HepG2 (cell line): ENCODE data around the gene ABCB4. TPM values are rescaled to one million over a fixed set of nuclear protein-coding genes. Genes with fewer than 3 reads are reported as not detected.
"Not testable (repeated sequence)": the region's sequence is repeated elsewhere in the genome, so short reads cannot be mapped to it uniquely, and the experiment has no call there.

ENCODE experiments used
- ATAC-seq: fragments of 200-7000 bp; cut with Tn5 transposase; 3 replicates; pipeline ENCODE4 v1.9.1; 2020; ENCODE audit warnings: mild to moderate bottlenecking, moderate library complexity
- BruUV-seq: library from RNA; stranded (reverse); fragments of 400-500 nt; replicated peaks from 2 replicates; lab custom pipeline; 2021; lab: Mats Ljungman, UMichigan
- CTCF ChIA-PET: fragments of 300-600 bp; formaldehyde crosslinking; extraction: SDS; loops from one replicate; lab custom pipeline; 2021; ENCODE audit warnings: low total read pairs, inconsistent platforms, low intra/inter-chr PET ratio; lab: Yijun Ruan, JAX
- POLR2A ChIA-PET: fragments of 350-600 bp; sonication (Branson Sonifier 250); formaldehyde crosslinking; loops from one replicate; lab custom pipeline; 2020; ENCODE audit warnings: antibody characterized with exemption, inconsistent platforms; lab: Yijun Ruan, JAX
- DNase-seq: peaks from one replicate; pipeline ENCODE4 v3.0.0-alpha.2; 2015; ENCODE audit warnings: low spot score
- FAIRE-seq: peaks from 3 replicates; lab custom pipeline; 2011; peaks lifted over from hg19 to GRCh38; lab: Jason Lieb, UNC
- H2AFZ ChIP-seq: one replicate; pipeline ENCODE4 v1.6.1; 2011; ENCODE audit warnings: low read length, inconsistent platforms
- H3K27ac ChIP-seq: fragments of 300-600 bp; 3 replicates; pipeline ENCODE4 v1.8.0; 2011; ENCODE audit warnings: mixed run types, mild to moderate bottlenecking, mixed read lengths, low read length, inconsistent platforms; ENCODE audit not compliant: insufficient read depth; ENCODE audit errors: extremely low read length
- H3K27me3 ChIP-seq, 2 experiments: fragments of 200-600 bp in 1 of 2; 2 replicates in 1 of 2; 3 replicates in 1 of 2; pipeline versions ENCODE4 v1.6.0 to v1.8.0; 2011; ENCODE audit warnings: low read length in 2 of 2, mild to moderate bottlenecking in 2 of 2, moderate library complexity in 2 of 2, inconsistent platforms in 1 of 2; ENCODE audit not compliant: insufficient read depth in 2 of 2, control insufficient read depth in 1 of 2
- H3K36me3 ChIP-seq, 2 experiments: fragments of 200-600 bp in 1 of 2; replicated peaks in 1 of 2; 2 replicates in 1 of 2; 3 replicates in 1 of 2; pipeline versions ENCODE4 v1.5.1 to v1.8.0; 2011; ENCODE audit warnings: low read length in 2 of 2, inconsistent platforms in 1 of 2; ENCODE audit not compliant: insufficient read depth in 2 of 2, control insufficient read depth in 1 of 2
- H3K4me1 ChIP-seq: 2 replicates; pipeline ENCODE4 v1.5.1; 2012; ENCODE audit warnings: low read length, inconsistent platforms; ENCODE audit not compliant: insufficient read depth
- H3K4me2 ChIP-seq: 2 replicates; pipeline ENCODE4 v1.6.0; 2011; ENCODE audit warnings: low read depth, low read length, inconsistent platforms
- H3K4me3 ChIP-seq, 3 experiments: fragments of 200-600 bp in 1 of 3; sonication (generic), shearing (Covaris generic) in 1 of 3; replicated peaks in 1 of 3; 2 replicates each; pipeline ENCODE4 v1.5.1; 2011 to 2016; ENCODE audit warnings: low read length in 3 of 3, inconsistent platforms in 2 of 3, low read depth in 2 of 3, mild to moderate bottlenecking in 2 of 3, control low read depth in 1 of 3, mixed read lengths in 1 of 3; ENCODE audit not compliant: insufficient read depth in 1 of 3
- H3K79me2 ChIP-seq: one replicate; pipeline ENCODE4 v1.6.1; 2011; ENCODE audit warnings: low read length, inconsistent platforms; ENCODE audit not compliant: insufficient read depth
- H3K9ac ChIP-seq: 2 replicates; pipeline ENCODE4 v1.6.0; 2011; ENCODE audit warnings: mild to moderate bottlenecking, low read depth, low read length, inconsistent platforms; ENCODE audit not compliant: insufficient read depth
- H3K9me3 ChIP-seq: 2 replicates; pipeline ENCODE4 v1.5.1; 2012; ENCODE audit warnings: mild to moderate bottlenecking, low read length
- H4K20me1 ChIP-seq: 2 replicates; pipeline ENCODE4 v1.6.0; 2011; ENCODE audit warnings: inconsistent platforms, mild to moderate bottlenecking, low read length, moderate library complexity; ENCODE audit not compliant: insufficient read depth
- AGO2 ChIP-seq: fragments of 200-400 bp; formaldehyde crosslinking; optimal IDR thresholded peaks from 2 replicates; pipeline ENCODE3; 2017; ENCODE audit warnings: mild to moderate bottlenecking, low read depth, low read length, moderate library complexity
- HMG20A ChIP-seq: IDR thresholded peaks from 2 replicates; pipeline ENCODE4 v1.6.1; 2016; ENCODE audit warnings: borderline replicate concordance
- HNRNPL ChIP-seq: fragments of 200-400 bp; formaldehyde crosslinking; IDR thresholded peaks from 2 replicates; pipeline ENCODE4 v1.6.1; 2017; ENCODE audit warnings: mild to moderate bottlenecking, low read depth, low read length
- KDM5A ChIP-seq: fragments of 200-600 bp; sonication (generic); IDR thresholded peaks from 2 replicates; pipeline ENCODE4 v1.7.0; 2018; ENCODE audit warnings: antibody characterized with exemption, mild to moderate bottlenecking, low read length, borderline replicate concordance
- KMT2A ChIP-seq: sonication (generic); formaldehyde crosslinking; IDR thresholded peaks from 2 replicates; pipeline ENCODE4 v1.4.0; 2020; ENCODE audit warnings: missing genetic modification reagents
- MAFF ChIP-seq: IDR thresholded peaks from 2 replicates; pipeline ENCODE4 v1.6.1; 2011; ENCODE audit warnings: low read depth, low read length, improper control_type of control experiment
- MAFK ChIP-seq, 2 experiments: IDR thresholded peaks in 1 of 2; conservative IDR thresholded peaks in 1 of 2; 2 replicates each; pipeline ENCODE4 v1.6.1; 2011; ENCODE audit warnings: improper control_type of control experiment in 2 of 2, low read length in 2 of 2
- NR2F6 ChIP-seq, 2 experiments: IDR thresholded peaks; 2 replicates each; pipeline ENCODE4 v1.6.1; 2016; ENCODE audit warnings: antibody characterized with exemption in 1 of 2, mild to moderate bottlenecking in 1 of 2
- RFXANK ChIP-seq: IDR thresholded peaks from 2 replicates; pipeline ENCODE4 v1.6.1; 2016
- ZBTB21 ChIP-seq: sonication (generic); formaldehyde crosslinking; IDR thresholded peaks from 2 replicates; pipeline ENCODE4 v1.4.0; 2020; ENCODE audit warnings: missing genetic modification reagents
- ZFX ChIP-seq: sonication (generic); formaldehyde crosslinking; IDR thresholded peaks from 2 replicates; pipeline ENCODE4 v1.4.0; 2020; ENCODE audit warnings: mild to moderate bottlenecking, low read depth, missing genetic modification reagents, moderate library complexity
- ZMYM2 ChIP-seq: sonication (generic); formaldehyde crosslinking; IDR thresholded peaks from 2 replicates; pipeline ENCODE4 v1.8.0; 2022; ENCODE audit warnings: mild to moderate bottlenecking, missing genetic modification reagents
- ZNF350 ChIP-seq: sonication (generic); formaldehyde crosslinking; IDR thresholded peaks from 2 replicates; pipeline ENCODE4 v1.4.0; 2020; ENCODE audit warnings: mild to moderate bottlenecking, low read depth, missing genetic modification reagents, borderline replicate concordance
- ZNF776 ChIP-seq: sonication (generic); formaldehyde crosslinking; IDR thresholded peaks from 2 replicates; pipeline ENCODE4 v1.4.0; 2020; ENCODE audit warnings: mild to moderate bottlenecking, missing genetic modification reagents
- ZNF780A ChIP-seq: sonication (generic); formaldehyde crosslinking; IDR thresholded peaks from 2 replicates; pipeline ENCODE4 v1.8.0; 2022; ENCODE audit warnings: mild to moderate bottlenecking, missing genetic modification reagents, moderate library complexity
- ZNF879 ChIP-seq: sonication (generic); formaldehyde crosslinking; IDR thresholded peaks from 2 replicates; pipeline ENCODE4 v1.8.1; 2023; ENCODE audit warnings: missing genetic modification reagents
- WGBS: methylation state at CpG from one replicate; pipeline ENCODE4 v1.1.6; 2017; ENCODE audit warnings: low lambda C conversion rate; 5-methylcytosine and 5-hydroxymethylcytosine counted together
- in situ Hi-C: cut with HindIII; loops from 2 replicates; pipeline ENCODE4 v1.10.0; 2017; ENCODE audit warnings: low pct_unique_long_range_greater_than_20kb; ENCODE audit not compliant: extremely low pct_ligation_motif_present
- intact Hi-C: fragments of 100-400 bp; cut with micrococcal nuclease; formaldehyde crosslinking; loops from one replicate; pipeline ENCODE4 v1.10.0; 2022; ENCODE audit not compliant: unreplicated experiment
- polyA plus RNA-seq, 8 experiments: library from polyadenylated mRNA; depleted of rRNA in 3 of 8; stranded (reverse) in 7 of 8; unstranded in 1 of 8; fragments of >200 nt; fragmentation: Illumina TruSeq in 4 of 8; extraction: Trizol in 4 of 8; gene quantifications; 2 replicates each; pipeline versions ENCODE4 v1.2.1 to v1.2.3, GENCODE V29; 2011 to 2016; ENCODE audit warnings: low read depth in 4 of 8, missing spikeins in 1 of 8, mixed read lengths in 1 of 8; ENCODE audit not compliant: insufficient read depth in 1 of 8
- total RNA-seq, 5 experiments: library from RNA; depleted of rRNA; stranded (reverse); fragments of >200 nt; fragmentation: Illumina TruSeq; extraction: Trizol; gene quantifications; 2 replicates each; pipeline ENCODE4 v1.2.3, GENCODE V29; 2016; ENCODE audit warnings: low read depth in 1 of 5
- TF ChIP-seq, protein P1 (sequence below): sonication (generic); formaldehyde crosslinking; IDR thresholded peaks from 2 replicates; pipeline ENCODE4 v1.4.0; 2020; ENCODE audit warnings: mild to moderate bottlenecking, low read depth, missing genetic modification reagents

The ABCB4 gene
- total and polyA plus RNA-seq, 2 of the 13 experiments (the other 11 are each of a cell fraction or from before 2014, with no cell fraction given) = 18.0 to 32.4 TPM

DNA sequence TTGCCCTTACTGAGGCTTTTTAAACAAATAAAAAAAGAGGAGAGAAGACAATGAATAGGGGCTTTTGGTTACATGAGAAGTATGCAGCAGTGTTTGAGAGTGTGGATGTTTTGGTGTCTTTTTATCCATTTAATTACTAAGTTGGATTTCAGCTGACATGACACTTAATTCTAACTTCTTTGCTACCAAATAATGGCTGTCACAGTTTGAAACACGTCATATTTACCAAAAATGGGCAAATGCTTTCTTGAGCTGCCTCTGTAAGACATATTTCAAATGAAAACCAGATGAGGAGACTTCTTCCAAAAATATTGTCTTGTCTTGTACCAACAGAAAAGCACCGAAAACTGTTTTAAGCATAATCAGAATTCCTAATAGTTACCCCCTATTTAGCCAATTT, 4.0 kb downstream of the ABCB4 start:
- in situ Hi-C loops = no loop called here
- Histone ChIP-seq H3K4me2 (no peak overlapping the region), H3K4me1 (peaks cover 39% of the 10 kb centered on the region), H3K79me2 (peaks cover 27% of the 10 kb centered on the region), H2AFZ (no peak overlapping the region), H3K4me3 (no peak overlapping the region), H3K36me3 (0 out of 5 replicates have a peak, but pooled peaks cover 0 to 8% of the 10 kb centered on the region in 2 experiments), H4K20me1 (no peaks in the 10 kb centered on the region), H3K9ac (no peak overlapping the region), H3K27me3 (no peaks in the 10 kb centered on the region; a peak in 1 of 5 replicates), H3K27ac (no peak overlapping the region), H3K9me3 (no peaks in the 10 kb centered on the region)
- 95% methylated on average over 2 of the region's 2 CpGs for WGBS
- TF ChIP-seq NR2F6 (IDR thresholded peaks at IDR 0.05) (no peak), NR2F6 (CRISPR knock-in tag; IDR thresholded peaks at IDR 0.05) (no peak), ZMYM2 (CRISPR knock-in tag) (no peak), ZNF879 (CRISPR knock-in tag) (no peak), HNRNPL (no peak), ZBTB21 (no peak), HMG20A (no peak), MAFF (peak; percentile 79), RFXANK (no peak), ZNF776 (CRISPR knock-in tag) (no peak), KDM5A (no peak), ZNF780A (CRISPR knock-in tag) (no peak), MAFK (conservative IDR thresholded peaks at IDR 0.05 in 1 of 2, IDR thresholded peaks at IDR 0.05 in 1 of 2; ENCODE audit: low read length in 2 of 2) (peak; percentile 75 to 88; a peak in 3 of 4 replicates), AGO2 (peak; percentile 29), ZNF350 (CRISPR knock-in tag) (no peak), ZFX (CRISPR knock-in tag) (no peak), KMT2A (CRISPR knock-in tag) (no peak)
- TF ChIP-seq, protein P1, sequence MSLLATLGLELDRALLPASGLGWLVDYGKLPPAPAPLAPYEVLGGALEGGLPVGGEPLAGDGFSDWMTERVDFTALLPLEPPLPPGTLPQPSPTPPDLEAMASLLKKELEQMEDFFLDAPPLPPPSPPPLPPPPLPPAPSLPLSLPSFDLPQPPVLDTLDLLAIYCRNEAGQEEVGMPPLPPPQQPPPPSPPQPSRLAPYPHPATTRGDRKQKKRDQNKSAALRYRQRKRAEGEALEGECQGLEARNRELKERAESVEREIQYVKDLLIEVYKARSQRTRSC (CRISPR knock-in tag) = no peak
- no TSS peak for BruUV-seq
- ATAC-seq (no peak), DNase-seq (no peak), FAIRE-seq (no peak)
- intact Hi-C loops = loop anchor here (10.0 kb wide), 2 partner anchors 123 to 127 kb away; partner anchors contain the start of gene CROT
- POLR2A ChIA-PET = interaction anchor here (1.3 kb wide), 1 partner anchor 8 kb away, joined by 5 read pairs; no protein-coding TSS in a partner anchor
- CTCF ChIA-PET = no interaction called here

DNA sequence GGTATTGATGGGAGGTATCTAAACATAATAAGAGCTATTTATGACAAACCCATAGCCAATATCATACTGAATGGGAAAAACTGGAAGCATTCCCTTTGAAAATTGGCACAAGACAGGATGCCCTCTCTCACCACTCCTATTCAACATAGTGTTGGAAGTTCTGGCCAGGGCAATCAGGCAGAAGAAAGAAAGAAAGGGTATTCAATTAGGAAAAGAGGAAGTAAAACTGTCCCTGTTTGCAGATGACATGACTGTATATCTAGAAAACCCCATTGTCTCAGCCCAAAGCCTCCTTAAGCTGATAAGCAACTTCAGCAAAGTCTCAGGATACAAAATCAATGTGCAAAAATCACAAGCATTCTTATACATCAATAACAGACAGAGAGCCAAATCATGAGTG, 6.3 kb downstream of the ABCB4 start:
- H3K9me3 ChIP-seq, FAIRE-seq, intact Hi-C loops: not testable (repeated sequence)

More for the DNA sequence above, 6.3 kb downstream of the ABCB4 start:
- CTCF ChIA-PET, H3K4me3 ChIP-seq, H4K20me1 ChIP-seq, POLR2A ChIA-PET, ATAC-seq, H2AFZ ChIP-seq, H3K27me3 ChIP-seq, H3K4me2 ChIP-seq, H3K27ac ChIP-seq, BruUV-seq, in situ Hi-C loops, H3K36me3 ChIP-seq, H3K9ac ChIP-seq, DNase-seq: not testable (repeated sequence)
- peaks cover 16% of the 10 kb centered on the region for H3K79me2 ChIP-seq
- H3K4me1 ChIP-seq = peaks cover 45% of the 10 kb centered on the region
